ENCODE measurements around the gene CIAO1. TPM values are rescaled to one million over a fixed set of nuclear protein-coding genes. Genes with fewer than 3 reads are reported as not detected.
"Not testable (repeated sequence)": the region's sequence is repeated elsewhere in the genome, so short reads cannot be mapped to it uniquely, and the experiment has no call there.

The CIAO1 gene
- 100 to 1,000 TPM in 1 of 4 donors, 10 to 100 TPM in 3; 73.5 to 102 (median 95.6) TPM for total RNA-seq

- ATAC-seq (peak; percentile 87), DNase-seq (peak; percentile 98 to 99)
- TF ChIP-seq POLR2A (IDR thresholded peaks at IDR 0.05) (peak; percentile 98), CTCF (IDR thresholded peaks at IDR 0.05 in 4 of 5, conservative IDR thresholded peaks at IDR 0.05 in 1 of 5) (peak; percentile 20 to 42 (median 35))
- H3K27me3 ChIP-seq = no peaks in the 10 kb centered on the region
- H3K4me3 ChIP-seq = peak within 1 kb of the TSS; percentile 84 to 97 (median 90)
- H3K4me1 ChIP-seq = peaks cover 49 to 51% of the 10 kb centered on the region in 2 donors
- H3K36me3 ChIP-seq = peaks cover 0 to 40% of the 10 kb centered on the region in 2 donors
- in situ Hi-C loops (cut with MboI; ENCODE audit: low sequenced_read_pairs in 4 of 4) (loop anchor here in 1 of 4 donors (25.0 kb wide), 2 partner anchors 129 to 254 kb away; partner anchors contain the start of genes ASTL and DUSP2), intact Hi-C loops (cut with DNase I; ENCODE audit: low total_unique reads) (loop anchor here (1.0 to 10.0 kb wide), 4 partner anchors 39 to 267 kb away; partner anchors contain the start of genes NCAPH and SNRNP200)
- H3K27ac ChIP-seq = peak within 1 kb of the TSS; percentile 94 to 99 (median 96)
- no peaks in the 10 kb centered on the region for H3K9me3 ChIP-seq
These were observed at the start of gene CIAO1, which contains the start of gene TMEM127 for GRCh38 chr2:96265840-96266679. Gene CIAO1 (plus strand): TSS chr2:96266225. CDS start chr2:96266351, 126 bp downstream. Gene TMEM127 (minus strand): TSS chr2:96265997. CDS start chr2:96265381, 616 bp downstream.

- no peaks in the 10 kb centered on the region for H3K9me3 ChIP-seq
- intact Hi-C loops (cut with DNase I; ENCODE audit: low total_unique reads) = loop anchor here (2.0 kb wide), 1 partner anchor 22 kb away; no protein-coding TSS in a partner anchor
- no peak for TF ChIP-seq CTCF (IDR thresholded peaks at IDR 0.05 in 4 of 5, conservative IDR thresholded peaks at IDR 0.05 in 1 of 5)
These were observed 47.4 kb upstream of the CIAO1 start for GRCh38 chr2:96218508-96219131.

GRCh38 chr2:96219959-96220358 is 46.1 kb upstream of the CIAO1 start:
- intact Hi-C loops (cut with DNase I; ENCODE audit: low total_unique reads) = loop anchor here (2.0 kb wide), 1 partner anchor 21 kb away; no protein-coding TSS in a partner anchor
- in situ Hi-C loops (cut with MboI; ENCODE audit: low sequenced_read_pairs in 4 of 4); H3K27me3 ChIP-seq; H3K4me3 ChIP-seq; ATAC-seq; H3K36me3 ChIP-seq; H3K9me3 ChIP-seq: not testable (repeated sequence)
- H3K4me1 ChIP-seq = peaks cover 29 to 32% of the 10 kb centered on the region in 2 donors
- peak overlapping the region; percentile 87 to 89 (median 87) for H3K27ac ChIP-seq
- DNase-seq = peak in 1 of 2 donors; percentile 65

More at GRCh38 chr2:96218508-96219131, 47.4 kb upstream of the CIAO1 start:
- in situ Hi-C loops (cut with MboI; ENCODE audit: low sequenced_read_pairs in 4 of 4) = no loop called here
- Histone ChIP-seq H3K27ac (peak overlapping the region; percentile 87 to 89 (median 87)), H3K27me3 (no peaks in the 10 kb centered on the region), H3K36me3 (no peaks in the 10 kb centered on the region), H3K4me3 (no peak overlapping the region), H3K4me1 (peaks cover 26 to 32% of the 10 kb centered on the region in 2 donors)
- DNase-seq (no peak), ATAC-seq (peak; percentile 66 to 78)

GRCh38 chr2:96221106-96221505 is 44.9 kb upstream of the CIAO1 start:
- H3K4me3 ChIP-seq; H3K36me3 ChIP-seq; H3K9me3 ChIP-seq; intact Hi-C loops (cut with DNase I; ENCODE audit: low total_unique reads); DNase-seq; in situ Hi-C loops (cut with MboI; ENCODE audit: low sequenced_read_pairs in 4 of 4); H3K27me3 ChIP-seq; ATAC-seq: not testable (repeated sequence)
- Histone ChIP-seq H3K27ac (peak overlapping the region in 2 of 4 donors; percentile 87), H3K4me1 (peaks cover 30 to 32% of the 10 kb centered on the region in 2 donors)

GRCh38 chr2:96225016-96225533 is 41.0 kb upstream of the CIAO1 start:
- ATAC-seq = no peak
- Histone ChIP-seq H3K36me3 (no peaks in the 10 kb centered on the region), H3K27ac (peak overlapping the region in 2 of 4 donors; percentile 17 to 33), H3K27me3 (no peaks in the 10 kb centered on the region), H3K4me3 (no peak overlapping the region), H3K4me1 (peaks cover 4 to 10% of the 10 kb centered on the region in 2 donors), H3K9me3 (no peaks in the 10 kb centered on the region)
- in situ Hi-C loops (cut with MboI; ENCODE audit: low sequenced_read_pairs in 4 of 4) = no loop called here
- intact Hi-C loops (cut with DNase I; ENCODE audit: low total_unique reads) = no loop called here
- DNase-seq = no peak
- TF ChIP-seq POLR2A (IDR thresholded peaks at IDR 0.05) (no peak), CTCF (IDR thresholded peaks at IDR 0.05 in 4 of 5, conservative IDR thresholded peaks at IDR 0.05 in 1 of 5) (no peak)
